ENCODE results near the gene SLC38A10. TPM values are rescaled to one million over a fixed set of nuclear protein-coding genes. Genes with fewer than 3 reads are reported as not detected.

Gene SLC38A10
- total RNA-seq, 2 donors from 2014 or later = 83.0 to 129 TPM

DNA sequence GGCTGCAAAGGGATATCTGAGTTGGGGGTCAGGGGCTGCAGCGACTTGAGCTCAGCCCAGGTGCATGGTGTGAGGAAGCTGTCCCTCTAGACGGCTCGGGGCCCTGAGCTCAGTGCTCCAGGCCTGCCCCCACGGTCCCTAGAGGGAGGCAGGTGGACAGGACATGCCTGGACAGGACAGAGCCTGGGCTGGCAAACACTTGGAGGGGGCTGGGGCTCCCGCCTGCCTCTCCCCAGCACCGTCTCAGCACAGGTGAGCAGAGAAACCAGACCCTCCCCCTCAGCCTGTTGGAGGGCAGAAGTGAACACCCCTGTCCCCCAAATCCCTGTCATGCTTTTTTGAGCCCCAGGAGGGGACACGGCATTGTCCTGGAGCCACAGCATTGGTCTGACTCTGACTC is 11.4 kb upstream of the SLC38A10 start:
- ATAC-seq (ENCODE audit: insufficient number of reproducible peaks, low FRiP score, low read depth) (no peak), DNase-seq (ENCODE audit: low spot score) (no peak)
- Histone ChIP-seq H3K4me1 (ENCODE audit: control insufficient read depth in 1 of 2, low read depth in 2 of 2) (peaks cover 8 to 16% of the 10 kb centered on the region in 2 donors), H3K4me3 (no peak overlapping the region), H3K9me3 (no peaks in the 10 kb centered on the region), H3K36me3 (no peaks in the 10 kb centered on the region), H3K27me3 (replicated peaks; ENCODE audit: insufficient read depth) (no peaks in the 10 kb centered on the region), H3K27ac (no peak overlapping the region)
- TF ChIP-seq, protein P1, sequence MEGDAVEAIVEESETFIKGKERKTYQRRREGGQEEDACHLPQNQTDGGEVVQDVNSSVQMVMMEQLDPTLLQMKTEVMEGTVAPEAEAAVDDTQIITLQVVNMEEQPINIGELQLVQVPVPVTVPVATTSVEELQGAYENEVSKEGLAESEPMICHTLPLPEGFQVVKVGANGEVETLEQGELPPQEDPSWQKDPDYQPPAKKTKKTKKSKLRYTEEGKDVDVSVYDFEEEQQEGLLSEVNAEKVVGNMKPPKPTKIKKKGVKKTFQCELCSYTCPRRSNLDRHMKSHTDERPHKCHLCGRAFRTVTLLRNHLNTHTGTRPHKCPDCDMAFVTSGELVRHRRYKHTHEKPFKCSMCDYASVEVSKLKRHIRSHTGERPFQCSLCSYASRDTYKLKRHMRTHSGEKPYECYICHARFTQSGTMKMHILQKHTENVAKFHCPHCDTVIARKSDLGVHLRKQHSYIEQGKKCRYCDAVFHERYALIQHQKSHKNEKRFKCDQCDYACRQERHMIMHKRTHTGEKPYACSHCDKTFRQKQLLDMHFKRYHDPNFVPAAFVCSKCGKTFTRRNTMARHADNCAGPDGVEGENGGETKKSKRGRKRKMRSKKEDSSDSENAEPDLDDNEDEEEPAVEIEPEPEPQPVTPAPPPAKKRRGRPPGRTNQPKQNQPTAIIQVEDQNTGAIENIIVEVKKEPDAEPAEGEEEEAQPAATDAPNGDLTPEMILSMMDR (IDR thresholded peaks at IDR 0.05) = no peak

GRCh38 chr17:81305051-81305630 is 10.0 kb upstream of the SLC38A10 start:
- Histone ChIP-seq H3K27ac (no peak overlapping the region), H3K4me1 (ENCODE audit: control insufficient read depth in 1 of 2, low read depth in 2 of 2) (peaks cover 8 to 15% of the 10 kb centered on the region in 2 donors), H3K27me3 (replicated peaks; ENCODE audit: insufficient read depth) (no peaks in the 10 kb centered on the region), H3K9me3 (no peaks in the 10 kb centered on the region), H3K4me3 (no peak overlapping the region), H3K36me3 (no peaks in the 10 kb centered on the region)
- ATAC-seq (ENCODE audit: insufficient number of reproducible peaks, low FRiP score, low read depth) (no peak), DNase-seq (ENCODE audit: low spot score) (no peak)
- TF ChIP-seq, protein P1 (IDR thresholded peaks at IDR 0.05) = no peak

- no peak overlapping the region for H3K27ac ChIP-seq
- no peaks in the 10 kb centered on the region for H3K27me3 ChIP-seq (replicated peaks; ENCODE audit: insufficient read depth)
- H3K36me3 ChIP-seq = no peaks in the 10 kb centered on the region
- peaks cover 3 to 8% of the 10 kb centered on the region in 2 donors for H3K4me1 ChIP-seq (ENCODE audit: control insufficient read depth in 1 of 2, low read depth in 2 of 2)
- ATAC-seq (ENCODE audit: insufficient number of reproducible peaks, low FRiP score, low read depth) (no peak), DNase-seq (ENCODE audit: low spot score) (no peak)
- TF ChIP-seq, protein P1 (IDR thresholded peaks at IDR 0.05) = no peak
- no peaks in the 10 kb centered on the region for H3K9me3 ChIP-seq
- H3K4me3 ChIP-seq = no peak overlapping the region
Observed at GRCh38 chr17:81304196-81305015, 9.3 kb upstream of the SLC38A10 start.

DNA sequence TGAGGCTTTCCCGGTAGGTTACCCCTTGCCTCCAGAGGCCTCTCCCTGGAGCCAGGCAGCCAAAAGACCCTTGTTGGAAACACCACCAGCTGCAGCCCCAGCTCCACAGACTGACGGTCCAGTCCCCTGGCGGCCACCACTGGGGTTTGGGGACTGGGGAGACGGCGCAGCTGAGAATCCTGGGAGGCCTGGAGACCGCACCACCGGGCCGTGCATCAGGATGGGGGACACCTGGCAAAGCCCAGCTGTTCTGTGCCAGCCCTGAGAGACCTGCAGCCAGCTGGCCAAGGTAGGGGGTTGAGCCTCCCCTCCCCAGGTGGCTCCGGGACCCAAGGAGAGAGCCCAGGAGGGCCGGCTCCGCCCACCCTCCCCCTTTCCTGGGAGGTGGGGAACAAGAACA is 8.3 kb upstream of the SLC38A10 start:
- H3K4me1 ChIP-seq (ENCODE audit: control insufficient read depth in 1 of 2, low read depth in 2 of 2) = no peaks in the 10 kb centered on the region
- DNase-seq (ENCODE audit: low spot score) (no peak), ATAC-seq (ENCODE audit: insufficient number of reproducible peaks, low FRiP score, low read depth) (no peak)
- no peak overlapping the region for H3K27ac ChIP-seq
- TF ChIP-seq, protein P1 (IDR thresholded peaks at IDR 0.05) = no peak
- H3K4me3 ChIP-seq = no peak overlapping the region
- H3K36me3 ChIP-seq = no peaks in the 10 kb centered on the region
- H3K27me3 ChIP-seq (replicated peaks; ENCODE audit: insufficient read depth) = no peaks in the 10 kb centered on the region
- no peaks in the 10 kb centered on the region for H3K9me3 ChIP-seq

- H3K4me3 ChIP-seq = no peak overlapping the region
- ATAC-seq (ENCODE audit: insufficient number of reproducible peaks, low FRiP score, low read depth) (no peak), DNase-seq (ENCODE audit: low spot score) (no peak)
- no peaks in the 10 kb centered on the region for H3K27me3 ChIP-seq (replicated peaks; ENCODE audit: insufficient read depth)
- TF ChIP-seq, protein P1 (IDR thresholded peaks at IDR 0.05) = no peak
- no peaks in the 10 kb centered on the region for H3K4me1 ChIP-seq (ENCODE audit: control insufficient read depth in 1 of 2, low read depth in 2 of 2)
- no peaks in the 10 kb centered on the region for H3K9me3 ChIP-seq
- no peak overlapping the region for H3K27ac ChIP-seq
- no peaks in the 10 kb centered on the region for H3K36me3 ChIP-seq
Observed at GRCh38 chr17:81302861-81303333, 7.8 kb upstream of the SLC38A10 start.
